HG03565 (cell line): ENCODE data around the gene CASZ1.
A peak's percentile ranks its signal among the peaks of the same experiment; 100 is the strongest.

Source experiments
- ATAC-seq: cut with Tn5 transposase; IDR thresholded peaks from one replicate; pipeline ENCODE4 v1.9.1; 2021; ENCODE audit warnings: mild to moderate bottlenecking, moderate library complexity; ENCODE audit not compliant: unreplicated experiment

CASZ1 gene

GRCh38 chr1:10710489-10710888, 86.0 kb downstream of the CASZ1 start:
- ATAC-seq = no peak

- ATAC-seq = no peak
Measured at GRCh38 chr1:10709646-10710045, 86.8 kb downstream of the CASZ1 start.

- ATAC-seq = no peak
Measured at GRCh38 chr1:10709165-10709564, 87.3 kb downstream of the CASZ1 start.

- no peak for ATAC-seq
Measured at GRCh38 chr1:10708757-10709156, 87.7 kb downstream of the CASZ1 start.

GRCh38 chr1:10707208-10707607, 89.2 kb downstream of the CASZ1 start:
- ATAC-seq = no peak

GRCh38 chr1:10706376-10706913, 90.0 kb downstream of the CASZ1 start:
- ATAC-seq = no peak

GRCh38 chr1:10705953-10706352, 90.5 kb downstream of the CASZ1 start:
- ATAC-seq = no peak

GRCh38 chr1:10704368-10704882, 92.0 kb downstream of the CASZ1 start:
- no peak for ATAC-seq

- no peak for ATAC-seq
Measured at GRCh38 chr1:10703702-10704101, 92.7 kb downstream of the CASZ1 start.

GRCh38 chr1:10701145-10701544, 95.3 kb downstream of the CASZ1 start:
- ATAC-seq = no peak

- no peak for ATAC-seq
Measured at GRCh38 chr1:10699470-10699835, 97.0 kb downstream of the CASZ1 start.

- ATAC-seq = no peak
Measured at GRCh38 chr1:10698726-10699469, 97.5 kb downstream of the CASZ1 start.

GRCh38 chr1:10697621-10698160, 98.8 kb downstream of the CASZ1 start:
- no peak for ATAC-seq

GRCh38 chr1:10696977-10697376, 99.5 kb downstream of the CASZ1 start:
- no peak for ATAC-seq

- peak; percentile 36 for ATAC-seq
Measured at GRCh38 chr1:10694633-10695627, 101.5 kb downstream of the CASZ1 start.

- peak; percentile 23 for ATAC-seq
Measured at GRCh38 chr1:10694274-10694632, 102.2 kb downstream of the CASZ1 start.

GRCh38 chr1:10693497-10694273, 102.8 kb downstream of the CASZ1 start:
- peak; percentile 8 for ATAC-seq

- ATAC-seq = no peak
Measured at GRCh38 chr1:10693152-10693496, 103.3 kb downstream of the CASZ1 start.

- ATAC-seq = no peak
Measured at GRCh38 chr1:10692401-10693021, 103.9 kb downstream of the CASZ1 start.

- no peak for ATAC-seq
Measured at GRCh38 chr1:10691740-10692125, 104.7 kb downstream of the CASZ1 start.
